Colonic mucosa (tissue), 4 donors: ENCODE measurements around the gene NUP210. TPM values are rescaled to one million over a fixed set of nuclear protein-coding genes. Genes with fewer than 3 reads are reported as not detected.

Experiments
- DNase-seq: peaks from one replicate; pipeline ENCODE4 v3.0.0-alpha.2; 2020
- H3K27ac ChIP-seq: fragments of 200-600 bp; one replicate; pipeline ENCODE4 v1.8.0; 2021
- H3K27me3 ChIP-seq: fragments of 200-600 bp; one replicate; pipeline ENCODE4 v1.8.0; 2021
- H3K36me3 ChIP-seq: fragments of 200-600 bp; one replicate; pipeline ENCODE4 v1.8.0; 2021
- H3K4me1 ChIP-seq: fragments of 200-600 bp; one replicate; pipeline ENCODE4 v1.8.0; 2021; ENCODE audit warnings: mild to moderate bottlenecking
- H3K4me3 ChIP-seq: fragments of 200-600 bp; one replicate; pipeline ENCODE4 v1.8.0; 2021
- H3K9ac ChIP-seq, 2 donors: one replicate each; pipeline ENCODE4 v1.7.0; 2013; ENCODE audit warnings: control low read depth in 2 of 2, low read depth in 2 of 2, low read length in 2 of 2
- H3K9me3 ChIP-seq: fragments of 200-600 bp; one replicate; pipeline ENCODE4 v1.8.0; 2021
- CTCF ChIP-seq: fragments of 200-600 bp; IDR thresholded peaks from one replicate; pipeline ENCODE4 v1.8.0; 2022; ENCODE audit warnings: antibody characterized with exemption, mild to moderate bottlenecking
- intact Hi-C: fragments of 100-400 bp; cut with DNase I; formaldehyde crosslinking; loops from one replicate; pipeline ENCODE4 v1.14.1; 2022
- total RNA-seq, 2 donors: library from RNA; stranded (reverse); fragmentation: NEBNext Ultra II Directional in 1 of 2; extraction: Animal tissue kit (Norgen Biotek cat#: 25700) in 1 of 2; gene quantifications; one replicate each; pipeline ENCODE4 v1.2.1, GENCODE V29; 2021
- donor health status: healthy.
- donor health status: DM: no; HTN: no; CAD: no.
- donor health status: DM: no; HTN: no; CAD: no.

Gene NUP210
- total RNA-seq, 2 donors from 2014 or later, result 7.5 to 23.8 TPM

- H3K27me3 ChIP-seq, result no peaks in the 10 kb centered on the region
- no peak overlapping the region for H3K4me3 ChIP-seq
- H3K9ac ChIP-seq, result no peak overlapping the region
- no peak for DNase-seq
- no peak for TF ChIP-seq CTCF
- H3K27ac ChIP-seq, result no peak overlapping the region
- no peaks in the 10 kb centered on the region for H3K9me3 ChIP-seq
- intact Hi-C loops, result no loop called here
- H3K36me3 ChIP-seq, result no peaks in the 10 kb centered on the region
- no peaks in the 10 kb centered on the region for H3K4me1 ChIP-seq
Observed at GRCh38 chr3:13324835-13325501, 95.2 kb downstream of the NUP210 start.

GRCh38 chr3:13323822-13324221, 96.3 kb downstream of the NUP210 start:
- no peaks in the 10 kb centered on the region for H3K4me1 ChIP-seq
- intact Hi-C loops, result no loop called here
- no peak overlapping the region for H3K27ac ChIP-seq
- DNase-seq, result no peak
- no peak overlapping the region for H3K4me3 ChIP-seq
- no peaks in the 10 kb centered on the region for H3K36me3 ChIP-seq
- H3K9ac ChIP-seq, result no peak overlapping the region
- H3K27me3 ChIP-seq, result no peaks in the 10 kb centered on the region
- no peaks in the 10 kb centered on the region for H3K9me3 ChIP-seq
- no peak for TF ChIP-seq CTCF

- Histone ChIP-seq H3K9ac (no peak overlapping the region), H3K27ac (no peak overlapping the region), H3K4me3 (no peak overlapping the region), H3K36me3 (no peaks in the 10 kb centered on the region), H3K27me3 (no peaks in the 10 kb centered on the region), H3K4me1 (no peaks in the 10 kb centered on the region), H3K9me3 (no peaks in the 10 kb centered on the region)
- intact Hi-C loops, result no loop called here
- TF ChIP-seq CTCF, result no peak
- DNase-seq, result no peak
Observed at GRCh38 chr3:13322324-13322723, 97.8 kb downstream of the NUP210 start.

- TF ChIP-seq CTCF, result no peak
- Histone ChIP-seq H3K27ac (no peak overlapping the region), H3K36me3 (no peaks in the 10 kb centered on the region), H3K27me3 (no peaks in the 10 kb centered on the region), H3K4me1 (no peaks in the 10 kb centered on the region), H3K9me3 (no peaks in the 10 kb centered on the region), H3K9ac (no peak overlapping the region), H3K4me3 (no peak overlapping the region)
- intact Hi-C loops, result no loop called here
- no peak for DNase-seq
Observed at GRCh38 chr3:13319564-13320220, 100.4 kb downstream of the NUP210 start.

GRCh38 chr3:13318626-13319470, 101.3 kb downstream of the NUP210 start:
- Histone ChIP-seq H3K36me3 (no peaks in the 10 kb centered on the region), H3K9ac (no peak overlapping the region)
- intact Hi-C loops, result no loop called here

More at GRCh38 chr3:13318626-13319470, 101.3 kb downstream of the NUP210 start:
- no peaks in the 10 kb centered on the region for H3K27me3 ChIP-seq
- no peak for DNase-seq
- H3K4me1 ChIP-seq, result no peaks in the 10 kb centered on the region
- no peaks in the 10 kb centered on the region for H3K9me3 ChIP-seq
- no peak overlapping the region for H3K27ac ChIP-seq
- no peak for TF ChIP-seq CTCF
- H3K4me3 ChIP-seq, result no peak overlapping the region
